ENCODE results near the gene ARID3C.

Gene ARID3C

DNA sequence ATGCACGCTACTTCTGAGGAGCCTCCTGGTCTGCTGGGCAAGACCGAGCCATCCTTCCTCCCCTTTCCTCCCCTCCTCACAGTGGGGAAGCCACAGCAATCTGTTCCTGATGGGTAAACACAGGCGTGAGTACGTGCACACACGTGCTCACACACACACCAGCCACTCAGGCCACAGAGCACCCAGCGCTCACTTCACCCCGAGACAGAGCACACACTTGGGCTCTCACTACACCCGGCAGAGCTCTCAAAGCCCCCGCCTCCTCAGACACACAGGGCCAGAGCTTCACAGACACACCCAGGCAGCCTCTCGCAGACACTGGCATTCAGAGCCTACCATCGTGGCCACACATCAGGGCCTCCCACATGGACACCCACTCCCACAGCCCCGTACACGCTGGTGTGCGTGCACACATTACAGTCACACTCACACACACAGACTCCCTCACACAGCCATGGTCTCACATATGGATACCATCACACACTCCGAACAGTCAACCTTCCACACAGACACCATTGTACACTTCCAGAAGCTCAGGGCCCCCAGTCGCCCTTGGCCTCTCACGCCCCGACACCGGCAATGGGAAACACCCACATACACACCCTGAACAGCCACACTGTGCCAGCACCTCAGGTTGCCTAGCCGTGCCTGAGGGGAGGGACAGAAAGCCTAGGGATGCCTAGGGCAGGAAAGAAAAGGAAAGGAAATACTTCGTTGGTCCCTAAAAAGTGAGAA, 52.8 kb downstream of the ARID3C start:
- no peak for DNase-seq

DNA sequence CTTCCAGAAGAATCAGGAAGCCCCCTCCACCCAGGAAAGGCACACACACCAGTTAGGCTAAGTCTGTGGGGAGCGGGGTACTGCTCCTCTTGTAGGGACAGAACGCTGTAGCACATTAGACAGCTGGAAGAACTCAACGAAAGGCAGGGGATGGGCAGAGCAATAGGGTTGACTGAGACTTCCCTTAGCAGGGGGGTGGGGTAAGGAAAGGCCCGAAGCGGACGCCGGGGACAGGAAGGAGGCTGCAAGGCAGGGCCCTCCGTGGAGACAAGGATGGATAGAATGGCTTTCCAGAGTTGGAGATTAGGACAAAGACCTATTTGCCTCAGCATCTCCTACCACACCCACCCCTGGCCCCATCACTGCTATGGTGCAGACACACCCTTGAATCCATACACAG, 53.6 kb downstream of the ARID3C start:
- DNase-seq: no peak

DNA sequence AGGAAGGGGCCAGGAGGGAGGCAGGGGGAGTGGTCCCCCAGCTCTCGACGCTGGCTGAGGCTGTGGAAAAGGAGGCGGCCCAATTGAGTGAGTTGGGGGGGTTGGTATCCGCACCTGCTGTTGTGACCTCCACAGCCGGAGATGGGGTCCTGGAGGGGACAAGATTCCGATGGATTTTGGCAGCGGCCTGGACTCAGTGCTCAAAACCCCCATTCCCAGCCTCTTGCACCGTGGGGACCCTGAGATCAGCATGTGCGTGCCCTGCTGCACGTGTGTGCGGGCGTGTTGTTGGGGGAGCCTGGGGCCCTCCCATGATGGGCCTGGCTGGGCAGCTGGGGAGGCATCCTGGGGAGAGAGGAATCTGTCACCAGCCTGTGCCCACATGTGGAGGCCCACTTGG, 54.3 kb downstream of the ARID3C start:
- DNase-seq: no peak

DNA sequence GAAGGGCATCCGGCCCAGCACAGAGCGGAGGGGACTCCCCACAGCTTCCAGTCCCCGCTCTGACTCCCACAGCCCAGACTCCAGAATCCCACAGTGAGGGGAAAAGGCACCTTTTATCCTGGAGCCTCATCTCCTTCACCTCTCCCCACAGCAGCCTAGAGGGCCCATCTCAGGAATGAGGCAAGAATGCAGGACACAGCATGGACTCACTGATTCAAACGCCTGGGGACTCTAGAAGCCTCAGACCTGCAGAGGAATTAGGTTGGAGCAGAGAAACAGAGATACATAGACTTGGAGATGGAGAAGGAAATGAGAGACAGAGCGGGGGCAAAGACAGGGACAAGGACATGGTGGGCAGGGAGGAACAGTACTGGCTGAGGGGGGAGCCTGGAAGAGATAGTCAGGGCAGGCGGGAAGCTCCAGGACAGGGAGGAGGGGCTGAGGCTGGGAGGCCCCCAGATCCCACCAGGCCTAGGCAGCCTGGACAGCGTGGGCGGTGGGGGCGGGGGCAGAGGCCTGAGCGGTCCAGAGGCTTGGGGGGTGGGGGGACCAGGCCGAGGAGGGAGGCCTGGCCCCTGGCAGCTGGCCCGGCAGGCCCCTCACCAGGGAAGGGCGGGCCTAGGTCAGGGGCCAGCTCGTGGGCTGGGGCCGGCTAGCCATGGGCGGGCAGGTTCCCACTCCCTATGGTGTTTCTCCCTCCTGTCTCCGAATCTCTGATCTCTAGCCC, 55.1 kb downstream of the ARID3C start:
- no peak for DNase-seq

- no peak for DNase-seq
Measured at GRCh38 chr9:34572628-34573027, 56.2 kb downstream of the ARID3C start.

DNA sequence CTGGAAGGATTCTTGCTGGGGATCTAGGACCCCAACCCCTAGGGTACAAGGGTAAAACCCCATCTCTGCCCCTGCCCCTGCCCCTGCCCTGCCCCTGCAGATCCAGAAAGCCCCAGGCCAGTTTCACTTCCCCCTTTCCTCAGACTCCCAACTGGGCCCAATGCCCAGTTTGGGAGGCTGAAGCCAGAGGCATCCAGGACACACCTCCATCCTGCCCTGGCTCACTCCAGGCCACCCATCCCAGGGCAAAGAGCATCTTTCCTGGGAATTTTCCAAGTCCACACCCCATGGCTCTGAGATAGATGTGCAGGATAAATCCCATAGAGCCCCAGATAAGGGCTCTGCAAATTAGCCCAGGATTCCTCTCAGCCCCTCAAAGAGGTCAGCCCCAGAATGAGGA, 56.8 kb downstream of the ARID3C start:
- no peak for DNase-seq

DNA sequence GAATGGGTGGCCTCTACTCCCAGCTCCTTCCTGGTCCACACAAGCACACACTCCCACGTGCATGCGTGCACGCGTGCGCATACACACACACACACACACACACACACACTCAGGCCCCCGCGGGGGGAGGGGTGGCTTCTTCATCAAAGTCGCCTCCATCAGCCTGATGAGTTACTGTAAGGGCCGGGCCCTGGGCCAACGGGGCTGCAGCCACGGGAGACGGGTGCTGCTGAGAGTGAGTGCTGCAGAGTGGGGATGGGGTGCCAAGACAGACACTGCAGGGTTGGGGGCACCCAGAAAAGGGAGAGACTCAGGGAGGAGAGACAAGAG, 57.4 kb downstream of the ARID3C start:
- DNase-seq: no peak

All from NCI-H2029 (cell line).